NCI-H524 (cell line): Measurements from ENCODE around the gene SORL1.

Source experiments
- DNase-seq, 2 experiments: peaks; one replicate each; lab custom pipeline; 2025; lab: John Stamatoyannopoulos, UW

Gene SORL1

DNA sequence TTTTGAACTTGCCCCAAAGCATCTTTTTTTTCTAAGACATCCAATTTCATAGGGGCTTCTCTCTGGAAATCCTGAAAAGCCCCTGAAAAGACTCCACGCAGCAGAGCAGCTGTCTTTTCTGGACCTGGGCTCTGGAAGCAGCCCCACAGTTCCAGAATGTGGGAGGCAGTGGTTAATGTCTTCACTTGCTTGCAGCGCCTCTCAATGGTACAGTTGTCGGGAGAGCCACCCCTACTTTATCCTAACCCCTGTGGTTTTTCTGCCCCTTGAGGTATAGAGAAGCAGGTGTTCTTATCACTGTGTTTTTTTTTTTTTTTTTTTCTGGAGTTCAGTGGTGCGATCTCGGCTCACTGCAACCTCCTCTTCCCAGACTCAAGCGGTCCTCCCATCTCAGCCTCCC, 84.0 kb downstream of the SORL1 start:
- no peak for DNase-seq

DNA sequence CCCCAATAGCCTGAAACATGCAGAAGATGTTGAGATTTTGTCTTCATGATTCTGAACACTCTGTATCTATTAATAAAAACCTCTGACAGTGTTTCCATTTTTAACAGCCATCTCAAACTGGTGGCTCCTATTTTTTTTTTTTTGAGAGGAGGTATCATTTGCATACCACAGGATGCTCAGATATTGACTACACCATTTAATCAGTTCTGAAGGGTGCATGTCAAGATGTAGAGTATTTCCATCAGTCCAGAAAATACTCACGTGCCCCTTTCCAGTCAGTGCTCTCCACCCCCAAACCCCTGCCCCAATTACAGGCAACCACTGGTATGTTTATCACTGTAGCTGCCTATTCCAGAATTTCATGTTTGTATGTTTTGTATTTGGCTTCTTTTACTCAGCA, 85.9 kb downstream of the SORL1 start:
- DNase-seq, result no peak

DNA sequence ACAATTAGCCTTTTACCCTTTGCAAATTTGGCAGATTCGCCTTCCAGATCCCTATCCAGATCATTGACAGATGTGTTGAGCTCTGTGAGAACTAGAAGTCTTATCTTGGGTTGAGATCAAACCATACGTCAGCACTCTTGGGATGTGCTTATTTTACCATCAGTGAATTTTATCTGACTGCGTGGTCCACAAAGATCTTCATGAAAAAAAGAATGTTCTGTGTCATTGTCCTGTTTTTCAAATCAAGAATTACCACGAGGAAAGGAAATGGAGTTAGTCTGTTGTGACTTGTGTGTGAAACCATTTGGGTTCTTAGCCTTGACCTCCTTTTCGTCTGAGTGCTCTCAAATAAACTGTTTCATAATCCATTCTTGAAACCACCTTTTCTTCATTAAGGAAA, 86.9 kb downstream of the SORL1 start:
- no peak for DNase-seq

DNA sequence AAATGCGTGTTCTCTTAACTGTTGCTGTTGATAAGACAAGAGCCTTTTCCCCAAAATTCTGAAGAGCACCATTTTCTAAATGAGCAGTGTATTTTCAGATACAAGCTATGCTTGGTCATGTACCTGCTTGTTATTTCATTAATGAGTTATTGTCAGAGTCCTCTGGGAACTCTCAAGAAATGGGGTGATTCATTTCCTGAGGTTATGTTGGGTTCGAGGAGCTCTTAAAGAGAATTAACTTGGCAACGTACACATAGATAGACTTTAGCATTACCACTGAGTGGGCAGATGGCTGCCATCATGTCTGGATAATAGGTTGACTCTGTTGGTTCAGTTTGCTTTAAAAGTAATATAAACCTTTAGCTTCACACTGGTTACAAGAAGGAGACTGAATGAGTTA, 88.5 kb downstream of the SORL1 start:
- DNase-seq, result peak; percentile 74 to 90

GRCh38 chr11:121543836-121544380, 91.8 kb downstream of the SORL1 start:
- no peak for DNase-seq

DNA sequence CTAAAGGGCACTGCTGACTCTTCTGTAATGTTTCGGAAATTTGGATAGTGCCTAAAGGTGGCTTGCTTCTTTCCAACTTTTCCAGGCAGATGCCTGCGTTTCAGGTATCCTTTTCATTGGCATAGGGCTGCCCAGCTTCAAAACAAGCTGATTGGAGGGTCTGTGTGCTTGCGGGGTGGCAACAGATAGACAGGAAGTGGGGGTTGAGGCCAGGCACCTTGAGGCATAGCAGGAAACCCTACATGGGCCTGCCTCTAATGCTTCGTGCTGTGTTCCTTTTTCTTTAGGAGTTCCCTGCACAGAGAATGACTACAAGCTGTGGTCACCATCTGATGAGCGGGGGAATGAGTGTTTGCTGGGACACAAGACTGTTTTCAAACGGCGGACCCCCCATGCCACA, 92.8 kb downstream of the SORL1 start:
- DNase-seq, result no peak

DNA sequence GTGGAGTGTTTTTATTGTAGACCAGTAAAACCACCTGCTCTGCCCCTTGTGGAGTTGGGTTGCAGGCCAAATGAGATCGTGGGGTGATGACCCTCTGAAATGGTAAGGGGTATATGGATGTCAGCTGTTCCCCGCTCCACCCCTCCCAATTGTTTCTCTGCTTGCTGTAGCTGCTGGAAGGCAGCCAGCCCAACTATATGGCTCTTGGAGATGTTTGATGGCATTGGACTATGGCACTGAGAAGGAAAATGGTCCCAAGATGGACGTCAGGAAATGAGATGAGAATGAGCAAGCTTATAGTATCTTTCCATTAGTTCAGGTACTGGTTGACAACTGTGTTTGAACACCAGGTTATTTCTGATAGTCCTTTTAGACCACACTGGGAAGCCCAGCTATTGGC, 95.5 kb downstream of the SORL1 start:
- DNase-seq, result no peak

- DNase-seq, result no peak
Measured at GRCh38 chr11:121550247-121551030, 98.3 kb downstream of the SORL1 start.

GRCh38 chr11:121551463-121551862, 99.3 kb downstream of the SORL1 start:
- DNase-seq, result no peak

DNA sequence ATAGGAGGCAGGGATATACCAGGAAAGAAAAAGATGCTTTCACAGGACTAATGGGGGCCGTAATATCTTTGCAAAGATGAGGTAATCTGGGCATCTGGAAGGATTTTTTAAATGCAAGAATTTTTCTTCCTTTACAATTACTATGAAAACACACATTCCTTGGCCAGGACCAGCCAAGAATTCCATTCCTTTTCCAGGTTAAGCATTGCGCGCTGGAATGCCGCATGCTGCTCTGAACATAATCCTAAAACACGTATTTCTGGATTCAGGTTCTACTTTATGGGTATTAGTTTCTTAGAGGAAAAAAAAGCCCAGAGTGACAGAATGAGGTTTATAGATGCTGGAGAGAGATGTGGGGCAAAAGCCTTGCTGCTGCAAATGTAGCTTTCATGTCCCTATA, 100.0 kb downstream of the SORL1 start:
- no peak for DNase-seq

DNA sequence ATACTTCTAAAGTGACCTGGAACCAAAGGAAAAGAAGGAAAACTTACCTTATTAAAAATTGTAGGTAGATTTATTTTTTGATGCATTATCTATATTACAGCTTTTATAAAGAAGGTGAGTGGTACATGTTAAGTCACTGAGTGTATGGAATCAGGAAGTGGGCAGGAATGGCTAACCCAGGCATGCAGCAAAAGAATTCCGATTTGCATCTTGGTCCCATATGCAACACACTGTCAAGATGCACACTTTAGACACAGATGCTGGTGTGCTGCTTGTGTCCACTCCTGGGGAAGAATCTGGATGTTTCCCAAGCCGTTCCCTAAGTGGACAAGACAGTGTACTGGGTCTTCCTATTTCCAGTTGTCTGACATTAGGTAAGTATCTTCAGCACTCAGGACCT, 100.5 kb downstream of the SORL1 start:
- no peak for DNase-seq

DNA sequence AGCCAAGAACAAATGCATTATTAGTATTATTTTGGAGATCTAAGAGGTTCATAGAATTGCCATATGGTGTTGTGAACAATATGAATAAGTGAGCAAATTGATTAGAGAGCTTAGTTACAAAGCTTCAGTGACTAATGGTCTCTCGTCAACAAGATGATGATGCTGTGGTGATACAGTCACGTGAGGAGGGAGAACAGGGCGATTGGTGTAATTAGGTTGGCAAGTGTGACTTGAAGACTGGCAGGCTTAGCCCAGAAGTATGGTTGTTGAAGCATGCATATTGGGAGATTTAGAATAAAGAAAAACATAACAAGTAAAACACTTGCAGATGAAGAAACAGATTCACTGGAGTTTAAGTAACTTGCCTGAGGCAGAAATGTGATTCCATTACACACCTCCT, 101.3 kb downstream of the SORL1 start:
- DNase-seq, result peak in 1 of 2 experiments; percentile 3

DNA sequence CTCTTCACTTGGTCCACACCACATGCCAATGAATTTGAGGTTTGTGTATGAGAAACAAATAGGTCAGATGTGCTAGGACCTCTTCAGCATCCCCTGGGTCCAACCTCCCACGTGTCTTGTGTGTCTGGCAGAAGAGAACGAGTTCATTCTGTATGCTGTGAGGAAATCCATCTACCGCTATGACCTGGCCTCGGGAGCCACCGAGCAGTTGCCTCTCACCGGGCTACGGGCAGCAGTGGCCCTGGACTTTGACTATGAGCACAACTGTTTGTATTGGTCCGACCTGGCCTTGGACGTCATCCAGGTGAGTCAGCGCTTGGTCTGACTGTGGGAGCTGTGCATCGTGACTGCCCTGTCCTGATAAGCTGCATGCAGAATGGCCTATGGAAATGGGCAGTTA, 101.7 kb downstream of the SORL1 start:
- no peak for DNase-seq

DNA sequence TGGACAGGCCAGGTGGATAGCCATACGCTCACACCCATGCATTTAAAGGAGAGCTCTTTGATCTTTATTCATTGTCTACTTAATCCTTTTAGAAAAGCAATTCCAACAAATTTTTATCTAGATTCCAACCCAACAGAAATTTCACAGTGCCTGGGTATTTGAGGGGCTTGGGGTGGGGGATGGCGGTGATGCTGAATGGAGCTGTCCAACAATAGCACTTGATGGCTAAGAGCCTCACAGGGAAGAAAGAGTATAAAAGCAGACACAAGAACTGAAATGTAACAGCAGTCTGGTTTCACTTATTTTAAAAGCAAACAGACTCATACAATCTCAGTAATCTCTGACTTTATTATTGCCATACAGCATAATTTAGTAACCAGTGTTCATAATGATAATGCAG, 102.4 kb downstream of the SORL1 start:
- DNase-seq, result no peak

DNA sequence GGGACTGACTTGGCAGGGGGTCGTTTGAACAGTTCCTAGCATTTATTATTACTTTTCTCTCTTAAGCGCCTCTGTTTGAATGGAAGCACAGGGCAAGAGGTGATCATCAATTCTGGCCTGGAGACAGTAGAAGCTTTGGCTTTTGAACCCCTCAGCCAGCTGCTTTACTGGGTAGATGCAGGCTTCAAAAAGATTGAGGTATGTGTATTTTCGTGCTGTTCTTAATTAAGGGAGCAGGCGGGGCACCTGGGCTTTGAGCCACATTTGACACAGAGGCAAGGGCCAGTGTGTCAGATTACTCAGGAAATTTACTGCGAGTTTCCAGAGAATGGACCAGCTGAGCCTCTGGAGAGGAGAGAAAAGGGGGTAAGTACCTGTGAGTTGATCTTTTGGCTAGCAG, 103.0 kb downstream of the SORL1 start:
- DNase-seq, result no peak

- no peak for DNase-seq
Measured at GRCh38 chr11:121556937-121557336, 104.8 kb downstream of the SORL1 start.

DNA sequence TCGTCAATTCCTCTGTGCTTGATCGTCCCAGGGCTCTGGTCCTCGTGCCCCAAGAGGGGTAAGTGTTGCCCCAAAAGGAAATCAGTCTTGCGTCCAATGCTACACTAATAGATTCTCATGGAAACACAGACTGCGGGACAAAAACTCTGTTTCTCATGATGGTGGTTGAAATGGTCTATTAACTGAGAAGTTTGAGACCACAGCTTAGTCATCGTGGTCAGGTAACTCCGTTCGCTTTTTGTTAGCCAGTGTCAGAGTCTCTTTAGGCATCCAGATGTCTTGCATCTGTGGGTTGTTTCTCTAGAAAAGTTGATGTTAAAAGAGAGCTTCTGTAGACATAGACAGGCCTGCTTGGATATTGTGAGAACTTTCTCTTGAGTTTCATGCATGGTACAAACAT, 105.2 kb downstream of the SORL1 start:
- DNase-seq, result no peak

GRCh38 chr11:121559606-121560200, 107.6 kb downstream of the SORL1 start:
- peak in 1 of 2 experiments; percentile 7 for DNase-seq

DNA sequence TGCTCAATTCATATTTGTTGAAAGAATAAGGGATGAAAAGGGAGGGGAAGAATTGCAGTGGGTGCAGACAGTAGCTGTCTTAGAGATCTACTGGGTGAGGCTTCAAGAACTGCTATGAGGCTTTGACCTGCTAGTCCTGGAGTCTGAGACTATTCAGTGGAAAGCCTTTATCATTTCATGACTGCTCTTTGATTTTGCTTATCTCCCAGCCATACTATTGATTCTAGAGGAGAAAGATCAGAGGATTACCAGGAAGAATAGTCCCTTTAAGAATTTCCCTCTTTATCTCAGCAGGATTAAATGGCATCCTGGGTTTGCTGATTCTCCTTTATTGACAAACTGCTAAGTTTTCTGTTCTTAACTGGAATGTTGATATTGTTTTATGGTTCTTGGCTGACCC, 108.1 kb downstream of the SORL1 start:
- no peak for DNase-seq

DNA sequence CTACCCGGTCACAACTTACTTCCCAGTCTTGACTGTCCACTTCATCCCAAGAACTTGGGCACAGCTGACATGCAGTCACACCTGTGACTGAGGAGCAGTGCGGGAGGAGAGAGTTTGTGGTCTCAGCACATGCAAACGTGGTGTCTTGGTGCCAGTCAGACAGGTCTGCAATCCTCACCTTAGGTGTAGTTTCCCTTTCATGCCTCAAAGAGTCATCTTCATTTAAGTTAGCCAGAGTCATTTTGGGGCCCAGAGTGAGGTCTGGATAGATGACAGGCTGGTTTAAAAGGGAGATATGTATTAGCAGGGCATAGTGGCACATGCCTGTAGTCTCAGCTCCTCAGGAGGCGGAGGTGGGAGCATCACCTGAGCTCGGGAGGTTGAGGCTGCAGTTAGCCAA, 109.1 kb downstream of the SORL1 start:
- DNase-seq, result no peak

- DNase-seq, result no peak
Measured at GRCh38 chr11:121561716-121562115, 109.6 kb downstream of the SORL1 start.

GRCh38 chr11:121563003-121563402, 110.9 kb downstream of the SORL1 start:
- no peak for DNase-seq
